Left lobe of liver (tissue), 2 donors: ENCODE data around the gene STEAP4. TPM values are rescaled to one million over a fixed set of nuclear protein-coding genes. Genes with fewer than 3 reads are reported as not detected.

Experiments used
- ATAC-seq: fragments of 200-7000 bp; cut with Tn5 transposase; one replicate; pipeline ENCODE4 v1.9.1; 2020; ENCODE audit warnings: mild to moderate bottlenecking, moderate library complexity
- DNase-seq: peaks from one replicate; pipeline ENCODE4 v3.0.0-alpha.2; 2020; ENCODE audit warnings: low spot score
- total RNA-seq: library from RNA; stranded (reverse); gene quantifications from one replicate; pipeline ENCODE4 v1.2.1, GENCODE V29; 2021
- donor health status: DM: no; HTN: no; CAD: no; lungs with moderate emphysema.
- donor health status: DM: no; HTN: yes; CAD: no.

Gene STEAP4
- total RNA-seq, 1 donor from 2014 or later, result 28.3 TPM

- peak; percentile 27 for ATAC-seq
Measured at GRCh38 chr7:88314061-88314491, 7.4 kb upstream of the STEAP4 start.

GRCh38 chr7:88312061-88312663, 5.5 kb upstream of the STEAP4 start:
- no peak for DNase-seq
- peak; percentile 85 for ATAC-seq

More at GRCh38 chr7:88314061-88314491, 7.4 kb upstream of the STEAP4 start:
- no peak for DNase-seq

- ATAC-seq (peak; percentile 74), DNase-seq (no peak)
Measured at GRCh38 chr7:88311675-88312036, 5.0 kb upstream of the STEAP4 start.

GRCh38 chr7:88310956-88311674, 4.4 kb upstream of the STEAP4 start:
- ATAC-seq, result no peak
- DNase-seq, result no peak

- DNase-seq (no peak), ATAC-seq (no peak)
Measured at GRCh38 chr7:88309819-88310218, 3.1 kb upstream of the STEAP4 start.

GRCh38 chr7:88307823-88308222, 1.1 kb upstream of the STEAP4 start:
- ATAC-seq (no peak), DNase-seq (no peak)

- no peak for ATAC-seq
- DNase-seq, result no peak
Measured at GRCh38 chr7:88307412-88307811, 718 bp upstream of the STEAP4 start.

GRCh38 chr7:88305044-88305443, 1.6 kb downstream of the STEAP4 start:
- DNase-seq (no peak), ATAC-seq (no peak)

GRCh38 chr7:88302486-88302885, 4.2 kb downstream of the STEAP4 start:
- ATAC-seq, result no peak
- no peak for DNase-seq

GRCh38 chr7:88301924-88302323, 4.8 kb downstream of the STEAP4 start:
- ATAC-seq (no peak), DNase-seq (no peak)

- no peak for DNase-seq
- ATAC-seq, result no peak
Measured at GRCh38 chr7:88300401-88300945, 6.2 kb downstream of the STEAP4 start.

GRCh38 chr7:88299126-88299525, 7.6 kb downstream of the STEAP4 start:
- DNase-seq (no peak), ATAC-seq (no peak)

GRCh38 chr7:88293866-88294265, 12.8 kb downstream of the STEAP4 start:
- ATAC-seq, result no peak
- DNase-seq, result no peak

GRCh38 chr7:88291398-88292173, 15.1 kb downstream of the STEAP4 start:
- ATAC-seq, result no peak
- DNase-seq, result no peak

- DNase-seq (no peak), ATAC-seq (no peak)
Measured at GRCh38 chr7:88290491-88290890, 16.2 kb downstream of the STEAP4 start.

GRCh38 chr7:88289564-88290025, 17.1 kb downstream of the STEAP4 start:
- no peak for ATAC-seq
- no peak for DNase-seq

GRCh38 chr7:88281749-88282148, 24.9 kb downstream of the STEAP4 start:
- ATAC-seq (no peak), DNase-seq (no peak)

GRCh38 chr7:88280801-88281200, 25.9 kb downstream of the STEAP4 start:
- DNase-seq (no peak), ATAC-seq (no peak)

- DNase-seq (no peak), ATAC-seq (no peak)
Measured at GRCh38 chr7:88279323-88279722, 27.4 kb downstream of the STEAP4 start.

GRCh38 chr7:88278881-88279280, 27.8 kb downstream of the STEAP4 start:
- DNase-seq (no peak), ATAC-seq (peak; percentile 19)

GRCh38 chr7:88276605-88277153, 30.0 kb downstream of the STEAP4 start:
- DNase-seq (no peak), ATAC-seq (peak; percentile 79)
